Measurements from ENCODE around the gene RBCK1.
"Not testable (repeated sequence)": the region's sequence is repeated elsewhere in the genome, so short reads cannot be mapped to it uniquely, and the experiment has no call there.

RBCK1 gene

DNA sequence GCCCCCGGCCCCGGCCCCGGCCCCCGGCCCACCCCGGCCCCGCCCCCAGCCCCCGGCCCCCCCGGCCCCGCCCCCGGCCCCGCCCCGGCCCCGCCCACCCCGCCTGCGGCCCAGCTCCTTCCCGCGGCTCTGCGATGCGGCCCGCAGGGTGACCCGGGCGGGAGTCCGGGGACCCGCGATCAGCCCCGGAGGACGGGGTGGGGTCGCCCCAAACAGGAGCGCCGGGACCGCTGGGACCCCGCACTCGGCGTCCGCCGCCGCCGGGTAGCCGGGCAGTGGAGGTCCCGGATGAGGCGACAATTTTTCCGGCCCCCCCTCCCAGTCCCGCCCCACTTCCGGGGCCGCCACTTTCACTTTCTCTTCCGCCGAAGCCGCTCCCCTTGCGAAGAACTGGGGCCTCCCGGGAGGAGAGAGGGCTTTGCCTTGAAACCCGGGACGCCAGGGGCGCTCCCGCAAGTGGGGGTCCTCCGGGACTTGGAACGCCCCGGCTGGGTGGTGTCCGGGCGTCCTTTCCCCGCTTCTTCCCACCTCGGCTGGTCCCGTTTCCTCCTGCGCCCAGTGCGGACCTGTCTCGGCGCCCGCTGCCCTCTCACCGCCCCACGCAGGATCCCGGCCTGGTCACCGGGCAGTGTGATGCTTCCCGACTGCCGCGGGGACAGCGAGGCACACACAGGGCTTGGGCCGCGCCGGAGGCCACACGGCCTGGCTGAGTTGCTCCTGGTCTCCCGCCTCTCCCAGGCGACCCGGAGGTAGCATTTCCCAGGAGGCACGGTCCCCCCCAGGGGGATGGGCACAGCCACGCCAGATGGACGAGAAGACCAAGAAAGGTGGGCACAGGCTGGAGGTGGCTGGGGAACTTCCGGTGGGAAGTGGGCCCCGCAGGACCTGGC, at the start of gene RBCK1:
Gene RBCK1 (plus strand): TSS at position 347 of the 890 bp plus-strand sequence. CDS start 459 bp downstream, at position 806.
- DNase-seq (ENCODE audit: low spot score) = peak; percentile 77

DNA sequence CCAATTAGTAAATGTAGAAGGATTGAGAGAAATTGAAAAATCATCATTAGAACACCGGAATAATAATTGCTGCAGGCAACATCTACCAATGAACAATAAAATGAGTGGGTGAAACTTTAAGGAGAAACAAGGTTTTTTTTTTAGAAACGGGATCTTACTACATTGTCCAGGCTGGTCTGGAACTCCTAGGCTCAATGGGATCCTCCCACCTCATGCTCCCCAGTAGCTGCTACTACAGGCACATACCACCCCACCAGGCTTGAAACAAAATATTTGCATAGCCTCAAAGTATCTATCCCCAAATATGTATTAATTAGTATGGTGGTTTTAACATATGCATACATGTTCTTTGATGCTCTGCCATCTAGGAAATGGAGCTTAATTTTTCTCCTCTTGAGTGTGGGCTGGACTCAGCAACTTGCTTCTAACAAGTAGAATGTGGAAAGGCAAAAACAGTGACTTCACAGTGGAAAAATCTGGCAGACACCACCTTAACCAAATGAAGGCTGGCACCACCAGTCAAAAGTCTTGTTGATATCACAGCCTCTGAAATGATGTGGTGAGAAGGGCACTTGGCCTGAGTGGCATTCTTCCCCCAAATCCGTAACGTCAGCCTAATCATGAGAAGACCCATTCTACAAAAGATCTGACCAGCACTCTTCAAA, 49.1 kb upstream of the RBCK1 start:
- DNase-seq (ENCODE audit: low spot score) = no peak

GRCh38 chr20:361561-361960, 46.5 kb upstream of the RBCK1 start:
- no peak for DNase-seq (ENCODE audit: low spot score)

DNA sequence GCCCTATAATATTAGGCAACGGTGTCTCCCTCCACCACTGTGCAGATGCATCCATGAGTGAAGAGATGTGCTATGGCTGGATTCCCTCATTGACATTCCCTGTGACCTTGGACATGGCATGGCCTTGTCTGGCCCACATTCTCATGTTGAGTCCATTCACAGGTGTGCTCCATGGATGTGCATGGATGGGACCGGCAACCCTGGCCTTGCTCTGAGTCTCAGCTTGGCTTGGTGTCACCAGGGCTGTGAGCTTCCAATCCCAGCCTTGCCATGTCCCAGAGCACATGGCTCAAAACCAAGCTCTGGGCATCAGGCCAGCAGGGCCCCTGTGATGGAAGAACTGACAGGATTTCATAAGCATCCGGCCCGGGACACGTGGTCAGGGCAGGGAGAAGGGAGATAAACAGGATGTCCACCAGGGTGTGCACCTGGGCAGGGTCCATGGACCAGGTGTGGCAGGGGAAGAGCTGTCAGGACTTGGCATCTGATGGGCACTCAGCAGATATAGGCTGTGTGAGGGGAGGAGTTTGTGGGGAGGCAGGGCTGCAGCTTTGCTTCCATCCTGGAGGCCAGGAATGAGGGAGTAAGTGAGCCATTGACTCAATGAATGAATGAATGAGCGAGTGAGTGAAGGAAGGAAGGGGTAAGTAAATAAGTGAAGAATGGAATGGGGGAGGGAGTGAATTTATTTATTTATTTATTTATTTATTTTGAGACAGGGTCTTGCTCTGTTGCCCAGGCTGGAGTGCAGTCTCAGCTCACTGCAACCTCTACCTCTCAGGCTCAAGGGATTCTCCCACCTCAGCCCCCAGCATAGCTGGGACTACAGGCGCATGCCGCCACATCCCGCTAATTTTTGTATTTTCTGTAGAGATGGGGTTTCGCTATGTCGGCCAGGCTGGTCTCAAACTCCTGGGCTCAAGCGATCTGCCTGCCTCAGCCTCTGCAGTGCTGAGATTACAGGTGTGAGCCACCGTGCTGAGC, 45.5 kb upstream of the RBCK1 start:
- peak; percentile 77 for DNase-seq (ENCODE audit: low spot score)

GRCh38 chr20:363319-364078, 44.6 kb upstream of the RBCK1 start:
- DNase-seq (ENCODE audit: low spot score) = no peak

- no peak for DNase-seq (ENCODE audit: low spot score)
These were observed 42.9 kb upstream of the RBCK1 start for GRCh38 chr20:364905-365794.

DNA sequence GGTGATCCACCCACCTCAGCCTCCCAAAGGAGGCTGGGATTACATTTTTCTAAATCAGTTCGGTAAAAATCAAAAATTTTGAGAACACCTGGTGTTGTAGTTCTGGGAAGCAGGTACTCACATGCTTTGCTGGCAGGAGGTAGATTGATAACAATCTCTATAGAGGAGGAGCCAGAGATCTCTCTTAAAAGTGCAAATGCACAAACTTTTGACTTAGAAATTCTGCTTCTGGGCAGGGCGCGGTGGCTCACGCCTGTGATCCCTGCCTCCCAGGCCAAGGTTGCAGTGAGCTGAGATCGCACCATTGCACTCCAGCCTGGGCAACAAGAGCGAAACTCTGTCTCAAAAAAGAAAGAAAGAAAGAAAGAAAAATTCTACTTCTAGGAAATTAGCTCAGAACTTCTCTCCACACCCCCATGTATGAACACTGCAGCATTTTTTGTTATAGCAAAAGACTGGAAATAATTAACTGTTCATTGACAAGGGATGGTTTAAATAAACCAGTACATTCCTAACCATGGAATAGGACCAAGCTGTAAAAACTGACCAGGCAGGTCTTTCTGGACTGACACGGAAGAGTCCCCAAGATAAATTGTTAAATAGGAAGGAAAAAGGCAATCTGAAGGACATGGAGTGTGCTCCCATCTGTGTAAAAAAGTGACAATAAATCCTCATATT, 41.9 kb upstream of the RBCK1 start:
- no peak for DNase-seq (ENCODE audit: low spot score)

DNA sequence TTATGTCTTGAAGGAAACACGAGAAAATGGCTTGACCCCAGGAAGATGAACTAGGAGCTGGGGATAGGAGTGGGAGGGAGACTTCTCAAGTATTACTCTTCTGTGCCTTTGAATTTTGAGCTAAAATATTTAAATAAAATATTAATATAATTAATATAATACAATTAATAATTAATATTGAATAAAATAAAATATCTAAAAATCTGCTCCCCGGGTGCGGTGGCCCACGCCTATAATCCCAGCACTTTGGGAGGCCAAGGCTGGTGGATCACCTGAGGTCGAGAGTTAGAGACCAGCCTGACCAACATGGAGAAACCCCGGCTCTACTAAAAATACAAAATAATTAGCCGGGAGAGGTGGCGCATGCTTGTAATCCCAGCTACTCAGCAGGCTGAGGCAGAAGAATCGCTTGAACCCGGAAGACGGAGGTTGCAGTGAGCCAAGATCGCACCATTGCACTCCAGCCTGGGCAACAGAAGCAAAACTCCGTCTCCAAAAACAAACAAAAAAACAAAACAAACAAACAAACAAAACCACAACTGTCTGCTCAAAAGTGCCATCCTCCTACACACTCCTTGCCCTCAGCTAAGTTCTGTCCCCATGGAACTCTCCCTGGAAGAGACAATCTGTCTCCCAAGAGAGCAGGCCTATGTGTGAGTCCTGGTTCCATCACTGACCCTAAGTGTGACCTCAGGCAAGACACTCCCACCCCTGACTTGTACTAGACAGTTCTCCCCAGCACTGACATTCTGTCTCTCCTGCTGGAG, 41.2 kb upstream of the RBCK1 start:
- no peak for DNase-seq (ENCODE audit: low spot score)

GRCh38 chr20:367486-367887, 40.6 kb upstream of the RBCK1 start:
- DNase-seq (ENCODE audit: low spot score) = no peak

DNA sequence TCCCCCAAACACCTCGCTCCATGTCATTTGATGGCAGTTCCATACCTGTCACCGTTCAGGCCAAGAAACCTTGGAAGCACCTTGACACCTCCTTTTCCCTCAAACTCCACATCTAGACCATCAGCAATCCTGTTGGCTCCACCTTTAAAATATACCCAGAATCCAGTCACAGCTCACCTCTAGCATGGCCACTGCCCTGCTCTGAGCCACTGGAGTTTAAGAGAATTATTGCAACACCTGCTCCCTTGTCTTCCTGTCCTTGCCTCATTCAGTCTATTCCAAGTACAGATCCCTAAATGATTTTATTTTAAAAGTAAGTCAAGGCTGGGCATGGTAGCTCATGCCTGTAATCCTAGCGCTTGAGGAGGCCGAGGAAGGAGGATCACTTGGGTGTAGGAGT, 39.2 kb upstream of the RBCK1 start:
- no peak for DNase-seq (ENCODE audit: low spot score)

DNA sequence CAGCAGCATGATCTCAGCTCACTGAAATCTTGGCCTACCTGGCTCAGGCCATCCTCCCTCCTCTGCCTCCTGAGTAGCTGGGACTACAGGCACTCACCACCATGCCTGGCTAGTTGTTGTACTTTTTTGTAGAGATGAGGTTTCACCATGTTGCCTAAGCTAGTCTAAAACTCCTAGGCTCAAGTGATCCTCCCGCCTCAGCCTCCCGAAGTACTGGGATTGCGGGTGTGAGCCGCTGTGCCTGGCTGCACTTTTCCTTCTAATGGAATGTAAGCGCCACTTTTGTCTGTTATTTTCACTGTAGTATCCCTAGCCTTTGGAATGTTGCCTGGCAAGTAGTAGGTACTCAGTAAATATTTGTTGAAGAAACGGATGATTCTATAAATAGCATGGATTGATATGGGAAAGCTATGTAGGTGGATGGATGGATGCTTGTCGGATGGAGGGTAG, 37.9 kb upstream of the RBCK1 start:
- DNase-seq (ENCODE audit: low spot score) = no peak

GRCh38 chr20:370977-371754, 36.9 kb upstream of the RBCK1 start:
- DNase-seq (ENCODE audit: low spot score) = no peak

DNA sequence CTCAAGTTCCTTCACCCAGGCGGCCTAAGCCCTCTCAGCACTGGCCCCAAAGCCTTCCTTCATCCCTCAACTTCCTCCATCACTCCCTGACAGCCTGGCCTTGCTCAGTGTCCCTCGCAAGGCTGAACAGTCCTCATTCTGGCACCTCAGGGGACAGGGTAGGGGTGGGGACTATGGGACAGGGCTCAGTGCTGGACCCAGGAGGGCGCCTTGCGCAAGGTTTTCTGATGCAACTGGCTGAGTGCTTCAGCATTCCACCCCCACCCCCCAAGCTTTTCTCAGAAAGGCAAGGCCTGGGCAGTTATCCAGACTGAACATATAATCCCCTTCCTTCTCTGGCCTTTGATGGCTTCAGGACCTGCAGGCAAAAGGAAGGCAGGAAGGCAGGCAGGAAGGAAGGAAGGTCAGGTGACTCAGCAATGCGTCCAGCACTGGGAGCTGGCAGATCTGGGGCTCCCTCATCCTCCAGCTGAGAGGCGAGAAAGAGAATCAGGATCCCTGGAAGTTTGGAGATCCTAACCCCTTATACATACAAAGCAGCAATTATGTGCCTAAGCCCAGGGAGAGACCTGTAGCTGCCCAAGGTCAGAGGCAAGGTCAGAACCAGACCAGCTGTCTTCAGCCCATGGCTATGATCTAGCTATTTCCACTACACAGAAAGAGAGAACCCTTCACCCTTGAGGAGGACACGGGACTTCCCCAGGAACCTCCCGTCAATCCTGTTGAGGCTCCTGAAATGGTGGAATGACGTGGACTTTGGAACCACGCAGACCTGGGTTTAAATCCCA, 36.1 kb upstream of the RBCK1 start:
- no peak for DNase-seq (ENCODE audit: low spot score)

DNA sequence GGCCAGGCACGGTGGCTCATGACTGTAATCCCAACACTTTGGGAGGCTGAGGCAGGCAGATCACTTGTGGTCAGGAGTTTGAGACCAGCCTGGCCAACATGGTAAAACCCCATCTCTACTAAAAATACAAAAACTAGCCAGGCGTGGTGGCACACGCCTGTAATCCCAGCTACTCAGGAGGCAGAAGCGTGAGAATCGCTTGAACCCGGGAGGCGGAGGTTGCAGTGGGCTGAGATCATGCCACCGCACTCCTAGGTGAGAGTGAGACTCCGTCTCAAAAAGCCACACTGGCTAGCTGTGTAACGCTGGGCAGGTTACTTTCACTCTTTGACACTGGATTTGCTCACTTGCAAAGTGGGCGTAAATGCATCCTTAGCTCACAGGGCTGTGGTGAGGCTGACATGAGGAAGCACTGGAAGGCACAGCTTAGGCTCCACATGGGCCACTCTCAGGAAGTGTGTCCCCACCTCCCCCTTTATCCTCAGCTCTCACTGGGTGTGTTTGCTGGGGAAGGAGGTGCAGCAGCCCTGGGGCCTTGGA, 35.5 kb upstream of the RBCK1 start:
- DNase-seq (ENCODE audit: low spot score) = not testable (repeated sequence)

- no peak for DNase-seq (ENCODE audit: low spot score)
These were observed 34.8 kb upstream of the RBCK1 start for GRCh38 chr20:373171-373890.

DNA sequence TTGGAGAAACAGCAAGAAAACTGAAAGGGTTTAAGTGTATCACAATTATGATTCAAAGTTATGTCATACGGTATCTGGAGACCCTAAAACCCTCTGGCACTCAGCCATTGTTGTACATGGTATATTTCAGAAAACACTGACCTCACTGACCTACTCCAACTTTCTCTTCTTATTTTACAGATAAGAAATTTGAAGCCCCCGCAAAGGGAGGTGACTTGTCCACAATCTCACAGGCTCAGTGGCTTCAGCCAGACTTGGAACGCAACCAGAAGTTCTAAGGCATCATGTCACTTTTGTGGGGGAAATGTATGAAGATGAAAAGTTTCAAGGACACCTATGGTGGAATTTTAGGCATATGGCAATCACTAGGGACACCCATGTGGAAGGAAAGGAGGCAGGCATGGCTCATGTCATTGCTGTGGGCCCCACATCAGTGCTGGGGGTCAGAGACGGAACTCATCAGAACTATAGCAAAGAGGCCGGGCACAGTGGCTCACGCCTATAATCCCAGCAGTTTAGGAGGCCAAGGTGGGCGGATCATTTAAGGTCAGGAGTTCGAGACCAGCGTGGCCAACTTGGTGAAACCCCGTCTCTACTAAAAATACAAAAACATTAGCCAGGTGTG, 32.7 kb upstream of the RBCK1 start:
- DNase-seq (ENCODE audit: low spot score) = no peak
